ENCODE data around the gene MAML1.

- TF ChIP-seq CTCF (IDR thresholded peaks at IDR 0.05): no peak
- no peak for TF ChIP-seq EZH2 (IDR thresholded peaks at IDR 0.05)
- no peak for TF ChIP-seq EZH2phosphoT487 (IDR thresholded peaks at IDR 0.05)
Observed at GRCh38 chr5:179738742-179739141, 6.1 kb downstream of the MAML1 start.

Data from neural progenitor cell (in vitro differentiated cells).